AG08396 (cell line): ENCODE measurements around the gene OR2L5.

Experiments used
- DNase-seq: peaks from one replicate; pipeline ENCODE4 v3.0.0; 2012; ENCODE audit warnings: low spot score, mixed read lengths

Gene OR2L5

DNA sequence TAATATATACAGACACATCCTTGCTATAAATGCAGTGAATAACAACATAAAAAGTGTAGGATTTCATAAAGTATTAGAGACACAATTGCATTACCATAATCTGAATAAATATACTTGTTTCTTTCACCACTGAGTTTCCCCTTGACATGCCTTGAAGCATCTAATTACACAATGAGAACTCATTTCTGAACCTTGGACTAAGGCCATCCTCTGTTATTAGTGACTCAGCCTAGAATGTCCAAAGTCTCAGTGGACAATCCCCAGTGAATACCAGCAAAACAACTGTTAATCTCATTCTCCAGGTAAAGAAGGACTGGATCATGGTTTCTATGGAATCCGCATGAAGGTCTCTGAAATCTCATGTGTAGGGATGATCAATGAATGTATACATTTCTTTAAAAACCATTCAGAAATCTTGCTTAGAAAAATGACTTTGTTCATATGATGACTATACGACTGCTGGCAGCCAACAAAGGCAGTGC is at the start of gene OR2L5:
Gene OR2L5, plus strand, starts transcription at position 432 of the 482 bp plus-strand sequence. CDS start 8,288 bp downstream, outside the sequence.
- DNase-seq, result no peak

- no peak for DNase-seq
These were observed 48.5 kb upstream of the OR2L5 start, which contains the start of gene OR2AK2 for GRCh38 chr1:247964933-247965332. Gene OR2AK2 (plus strand): TSS chr1:247965233. CDS start chr1:247965377, 144 bp downstream.

GRCh38 chr1:247966532-247967204 is 46.8 kb upstream of the OR2L5 start:
- no peak for DNase-seq

DNA sequence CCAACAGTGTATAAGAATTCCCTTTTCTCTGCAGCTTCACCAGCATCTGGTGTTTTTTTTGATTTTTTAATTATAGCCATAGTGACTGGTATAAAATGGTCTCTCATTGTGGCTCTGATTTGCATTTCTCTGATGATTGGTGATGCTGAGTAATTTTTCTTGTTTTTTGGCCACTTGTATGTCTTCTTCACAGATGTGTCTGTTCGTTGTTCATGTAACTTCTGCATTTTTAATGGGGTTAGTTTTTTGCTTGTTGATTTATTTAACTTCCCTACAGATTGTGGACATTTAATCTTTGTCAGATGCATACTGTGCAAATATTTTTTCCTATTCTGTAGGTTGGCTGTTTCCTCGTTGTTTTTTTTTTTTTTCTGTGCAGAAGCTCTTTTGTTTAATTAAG is 20.5 kb upstream of the OR2L5 start:
- DNase-seq, result no peak

- DNase-seq, result no peak
These were observed 14.6 kb upstream of the OR2L5 start for GRCh38 chr1:247998811-247999210.

DNA sequence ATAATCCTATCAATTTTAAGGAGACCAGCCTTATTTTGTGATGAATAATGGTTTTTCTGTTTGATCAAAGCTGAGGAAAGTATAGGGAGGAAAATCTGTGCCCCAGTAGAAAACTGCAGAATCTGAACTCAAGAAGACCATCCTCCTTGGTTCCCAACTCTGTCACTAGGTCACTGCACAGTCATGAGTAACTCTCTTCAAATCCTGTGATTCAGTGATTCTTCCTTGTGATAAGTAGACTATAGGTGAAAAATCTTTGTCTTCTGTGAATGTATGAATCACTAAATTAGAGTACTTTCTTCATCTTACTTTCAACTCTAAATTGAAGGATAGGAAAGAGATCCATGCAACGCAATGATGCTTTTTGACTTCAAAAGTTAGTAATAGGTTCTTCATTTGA is 13.3 kb upstream of the OR2L5 start:
- DNase-seq, result no peak

DNA sequence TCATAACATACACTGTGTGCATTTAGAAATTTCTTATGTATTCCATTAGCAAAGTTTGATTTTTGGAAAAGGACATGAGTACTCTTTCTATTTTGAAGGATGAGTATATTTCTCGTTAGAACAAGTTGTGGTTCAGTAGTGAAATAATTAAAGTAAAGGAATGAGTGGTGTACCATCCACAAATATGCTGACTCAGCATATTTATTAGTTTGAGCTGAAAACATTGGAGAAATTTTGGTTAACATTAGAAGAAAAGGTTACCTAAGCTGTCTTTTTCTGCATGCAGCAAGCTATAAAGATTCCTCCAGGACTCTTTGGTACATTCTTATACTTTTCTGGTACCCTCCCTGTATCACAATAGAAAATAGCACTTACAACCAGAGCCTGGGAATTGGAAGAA is 5.7 kb upstream of the OR2L5 start:
- no peak for DNase-seq

GRCh38 chr1:248009681-248010080 is 3.8 kb upstream of the OR2L5 start:
- no peak for DNase-seq

DNA sequence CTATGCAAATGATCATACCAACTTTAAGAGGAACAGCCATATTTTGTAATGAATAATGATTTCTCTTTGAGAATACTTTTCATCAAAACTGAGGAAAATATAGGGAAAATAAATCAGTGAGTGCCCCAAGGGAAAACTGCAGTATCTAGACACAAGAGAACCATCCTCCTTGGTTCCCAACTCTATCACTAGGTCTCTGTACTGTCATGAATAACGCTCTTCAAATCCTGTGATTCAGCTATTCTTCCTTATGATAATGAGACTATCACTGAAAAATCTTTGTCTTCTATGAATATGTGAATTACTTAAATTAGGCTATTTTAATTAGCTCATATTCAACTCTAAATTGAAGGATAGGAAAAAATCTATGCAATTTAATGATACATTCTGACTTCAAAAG is 2.3 kb downstream of the OR2L5 start:
- DNase-seq, result no peak

DNA sequence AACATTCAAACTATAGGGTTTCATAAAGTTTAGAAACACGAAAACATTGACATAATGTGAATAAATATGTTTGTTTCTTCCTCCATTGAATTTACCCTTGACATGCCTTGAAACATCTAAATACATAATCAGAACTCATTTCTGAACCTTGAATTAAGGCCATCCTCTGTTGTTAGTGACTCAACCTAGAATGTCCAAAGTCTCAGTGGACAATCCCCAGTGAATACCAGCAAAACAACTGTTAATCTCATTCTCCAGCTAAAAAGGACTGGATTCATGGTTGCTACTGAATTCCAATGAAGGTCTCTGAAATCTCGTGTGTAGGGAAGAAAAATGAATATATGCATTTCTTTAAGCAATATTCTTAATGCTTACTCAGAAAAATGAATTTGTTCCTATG is 16.3 kb downstream of the OR2L5 start, which contains the start of gene OR2L2:
Gene OR2L2, plus strand, starts transcription at position 301 of the 400 bp plus-strand sequence. CDS start 8,198 bp downstream, outside the sequence.
- no peak for DNase-seq

- no peak for DNase-seq
These were observed 31.7 kb downstream of the OR2L5 start for GRCh38 chr1:248045209-248045608.

DNA sequence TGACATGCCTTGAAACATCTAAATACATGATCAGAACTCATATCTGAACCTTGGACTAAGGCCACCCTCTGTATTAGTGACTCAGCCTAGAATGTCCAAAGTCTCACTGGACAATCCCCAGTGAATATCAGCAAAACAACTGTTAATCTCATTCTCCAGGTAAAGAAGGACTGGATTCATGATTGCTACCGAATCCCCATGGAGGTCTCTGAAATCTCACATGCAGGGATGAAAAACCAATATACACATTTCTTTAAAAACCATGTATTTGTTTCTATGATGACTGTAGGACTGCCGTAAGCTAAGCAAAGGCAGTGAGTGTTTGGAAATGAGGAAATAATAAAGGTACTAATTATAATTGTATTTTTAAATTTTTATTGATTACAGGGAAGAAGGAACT is 33.1 kb downstream of the OR2L5 start, which contains the start of gene OR2L3:
Gene OR2L3, plus strand, starts transcription at position 301 of the 400 bp plus-strand sequence. CDS start 13,846 bp downstream, outside the sequence.
- DNase-seq, result no peak

DNA sequence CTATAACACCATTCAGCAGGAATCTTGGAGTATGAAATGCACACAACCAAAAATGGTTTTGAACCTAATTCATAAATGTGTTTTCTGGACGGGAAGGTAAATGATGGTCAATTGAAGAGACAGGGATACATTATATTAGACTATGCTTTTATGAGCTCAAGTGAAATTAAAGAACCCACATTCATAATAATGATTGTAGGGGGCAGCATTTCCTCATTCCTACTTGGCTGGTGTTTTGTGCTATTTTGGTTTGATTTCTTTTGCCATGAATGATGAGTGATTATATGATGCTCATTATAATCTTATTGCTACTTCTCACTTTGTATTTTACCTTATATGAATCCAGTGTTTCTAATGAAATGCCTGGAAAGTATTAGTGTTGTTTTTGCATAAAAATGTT is 33.5 kb downstream of the OR2L5 start:
- DNase-seq, result no peak

DNA sequence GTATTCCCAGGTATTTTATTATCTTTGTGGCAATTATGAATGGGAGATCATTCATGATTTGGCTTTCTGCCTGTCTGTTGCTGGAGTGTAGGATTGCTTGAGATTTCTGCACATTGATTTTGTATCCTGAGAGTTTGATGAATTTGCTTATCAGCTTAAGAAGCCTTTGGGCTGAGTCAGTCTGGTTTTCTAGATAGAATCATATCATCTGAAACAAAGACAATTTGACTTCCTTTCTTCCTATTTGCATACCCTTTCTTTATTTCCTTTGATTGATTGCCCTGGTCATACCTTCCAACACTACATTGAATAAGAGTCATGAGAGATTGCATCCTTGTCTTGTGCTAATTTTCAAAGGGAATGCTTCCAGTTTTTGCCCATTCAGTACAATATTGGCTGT is 41.2 kb downstream of the OR2L5 start:
- no peak for DNase-seq

DNA sequence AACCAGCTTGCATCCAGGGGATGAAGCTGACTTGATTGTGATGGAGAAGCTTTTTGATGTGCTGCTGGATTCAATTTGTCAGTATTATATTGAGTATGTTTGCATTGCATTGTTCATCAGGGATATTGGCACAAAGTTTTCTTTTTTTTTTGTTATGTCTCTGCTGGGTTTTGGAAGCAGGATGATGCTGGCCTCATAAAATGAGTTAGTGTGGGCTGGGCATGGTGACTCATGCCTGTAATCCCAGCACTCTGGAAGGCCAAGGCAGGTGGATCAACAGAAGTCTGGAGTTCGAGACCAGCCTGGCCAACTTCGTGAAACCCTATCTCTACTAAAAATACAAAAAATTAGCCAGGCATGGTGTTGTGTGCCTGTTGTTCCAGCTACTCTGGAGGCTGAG is 41.8 kb downstream of the OR2L5 start:
- DNase-seq, result no peak

DNA sequence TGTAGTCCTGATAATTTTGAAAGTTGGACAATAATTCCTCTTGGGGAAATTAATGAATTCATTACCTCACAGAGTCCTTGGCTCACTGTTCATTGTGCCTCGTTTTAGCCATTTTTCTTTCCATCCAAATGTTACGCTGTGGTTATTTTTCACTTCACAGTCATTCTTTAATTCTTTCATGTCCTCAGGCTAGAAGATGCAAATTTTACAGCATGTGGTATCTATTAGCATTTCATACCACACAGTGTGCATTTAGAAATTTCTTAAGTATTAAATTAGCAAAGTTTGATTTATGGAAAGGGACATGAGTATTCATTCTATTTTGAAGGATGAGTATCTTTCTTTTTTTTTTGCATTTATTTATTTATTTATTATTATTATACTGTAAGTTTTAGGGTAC is 51.6 kb downstream of the OR2L5 start:
- no peak for DNase-seq

DNA sequence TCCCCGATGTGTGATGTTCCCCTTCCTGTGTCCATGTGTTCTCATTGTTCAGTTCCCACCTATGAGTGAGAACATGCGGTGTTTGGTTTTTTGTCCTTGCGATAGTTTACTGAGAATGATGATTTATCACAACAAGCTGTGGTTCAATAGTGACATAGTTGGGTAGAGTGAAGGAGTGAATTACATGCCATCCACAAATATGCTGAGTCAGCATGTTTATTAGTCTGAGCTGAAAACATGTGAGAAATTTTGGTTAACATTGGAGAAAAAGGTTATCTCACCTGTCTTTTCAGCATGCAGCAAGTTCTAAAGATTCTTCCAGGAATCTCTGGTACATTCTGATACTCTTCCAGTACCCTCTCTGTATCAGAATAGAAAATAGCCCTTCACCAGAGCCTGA is 52.1 kb downstream of the OR2L5 start:
- DNase-seq, result no peak
